Measurements from ENCODE around the gene SMYD3. TPM values are rescaled to one million over a fixed set of nuclear protein-coding genes. Genes with fewer than 3 reads are reported as not detected.

Gene SMYD3
- total RNA-seq, 6 experiments from 2014 or later: 6.3 to 10.0 (median 6.6) TPM

- DNase-seq: no peak
- Histone ChIP-seq H3K4me3 (no peak overlapping the region), H3K36me3 (no peaks in the 10 kb centered on the region), H3K27ac (no peak overlapping the region), H3K9me3 (no peaks in the 10 kb centered on the region), H3K27me3 (no peaks in the 10 kb centered on the region), H3K4me1 (no peaks in the 10 kb centered on the region)
- intact Hi-C loops (cut with DNase I): no loop called here
- WGBS (ENCODE audit: insufficient coverage, low coverage, low lambda C conversion rate, missing lambda C conversion rate): 88% methylated on average over 10 of the region's 13 CpGs
- ATAC-seq: no peak
- no peak for TF ChIP-seq POLR2A (IDR thresholded peaks at IDR 0.05)
- no peak for TF ChIP-seq CTCF (IDR thresholded peaks at IDR 0.05)
Observed at GRCh38 chr1:245702346-245702745, 804.7 kb downstream of the SMYD3 start.

- DNase-seq (no peak), ATAC-seq (no peak)
- TF ChIP-seq CTCF (IDR thresholded peaks at IDR 0.05) (no peak), POLR2A (IDR thresholded peaks at IDR 0.05) (no peak)
Observed at GRCh38 chr1:245701631-245702030, 805.4 kb downstream of the SMYD3 start.

GRCh38 chr1:245700631-245701030 is 806.4 kb downstream of the SMYD3 start:
- no peak overlapping the region for H3K27ac ChIP-seq
- DNase-seq (no peak), ATAC-seq (no peak)
- no peak overlapping the region for H3K4me3 ChIP-seq
- H3K9me3 ChIP-seq: no peaks in the 10 kb centered on the region
- intact Hi-C loops (cut with DNase I): no loop called here
- TF ChIP-seq POLR2A (IDR thresholded peaks at IDR 0.05) (no peak), CTCF (IDR thresholded peaks at IDR 0.05) (no peak)
- H3K4me1 ChIP-seq: no peaks in the 10 kb centered on the region
- WGBS (ENCODE audit: insufficient coverage, low coverage, low lambda C conversion rate, missing lambda C conversion rate): 88% methylated on average over 6 of the region's 13 CpGs
- H3K36me3 ChIP-seq: no peaks in the 10 kb centered on the region
- H3K27me3 ChIP-seq: no peaks in the 10 kb centered on the region

More at GRCh38 chr1:245701631-245702030, 805.4 kb downstream of the SMYD3 start:
- no peak overlapping the region for H3K4me3 ChIP-seq
- no peaks in the 10 kb centered on the region for H3K4me1 ChIP-seq
- H3K27me3 ChIP-seq: no peaks in the 10 kb centered on the region
- no peak overlapping the region for H3K27ac ChIP-seq
- H3K9me3 ChIP-seq: no peaks in the 10 kb centered on the region
- intact Hi-C loops (cut with DNase I): no loop called here
- H3K36me3 ChIP-seq: no peaks in the 10 kb centered on the region
- 52% methylated on average over 3 of the region's 7 CpGs for WGBS (ENCODE audit: insufficient coverage, low coverage, low lambda C conversion rate, missing lambda C conversion rate)

Small RNA genes lying within 50 kb of the gene (small RNA-seq; reads per million reads assigned to genes)
- 0 reads per million in 2 experiments for gene AL356583.2
- 0 reads per million in 2 experiments for gene RF00019
- gene RNU6-1283P: 0 reads per million in 2 experiments

Other genes starting within 250 kb of the SMYD3 start
- 10 to 100 TPM; 13.1 to 24.8 (median 19.6) TPM for gene TFB2M, start 59.0 kb upstream of the SMYD3 start, total RNA-seq
- gene CNST, start 59.2 kb upstream of the SMYD3 start, total RNA-seq: 10 to 100 TPM in 5 of 6 experiments, 1 to 10 TPM in 1; 9.8 to 21.7 (median 14.6) TPM
- 100 to 1,000 TPM in 1 of 6 experiments, 10 to 100 TPM in 5; 80.3 to 125 (median 85.3) TPM for gene SCCPDH, start 217.1 kb upstream of the SMYD3 start, total RNA-seq